ENCODE data around the gene ART1.

ART1 gene

DNA sequence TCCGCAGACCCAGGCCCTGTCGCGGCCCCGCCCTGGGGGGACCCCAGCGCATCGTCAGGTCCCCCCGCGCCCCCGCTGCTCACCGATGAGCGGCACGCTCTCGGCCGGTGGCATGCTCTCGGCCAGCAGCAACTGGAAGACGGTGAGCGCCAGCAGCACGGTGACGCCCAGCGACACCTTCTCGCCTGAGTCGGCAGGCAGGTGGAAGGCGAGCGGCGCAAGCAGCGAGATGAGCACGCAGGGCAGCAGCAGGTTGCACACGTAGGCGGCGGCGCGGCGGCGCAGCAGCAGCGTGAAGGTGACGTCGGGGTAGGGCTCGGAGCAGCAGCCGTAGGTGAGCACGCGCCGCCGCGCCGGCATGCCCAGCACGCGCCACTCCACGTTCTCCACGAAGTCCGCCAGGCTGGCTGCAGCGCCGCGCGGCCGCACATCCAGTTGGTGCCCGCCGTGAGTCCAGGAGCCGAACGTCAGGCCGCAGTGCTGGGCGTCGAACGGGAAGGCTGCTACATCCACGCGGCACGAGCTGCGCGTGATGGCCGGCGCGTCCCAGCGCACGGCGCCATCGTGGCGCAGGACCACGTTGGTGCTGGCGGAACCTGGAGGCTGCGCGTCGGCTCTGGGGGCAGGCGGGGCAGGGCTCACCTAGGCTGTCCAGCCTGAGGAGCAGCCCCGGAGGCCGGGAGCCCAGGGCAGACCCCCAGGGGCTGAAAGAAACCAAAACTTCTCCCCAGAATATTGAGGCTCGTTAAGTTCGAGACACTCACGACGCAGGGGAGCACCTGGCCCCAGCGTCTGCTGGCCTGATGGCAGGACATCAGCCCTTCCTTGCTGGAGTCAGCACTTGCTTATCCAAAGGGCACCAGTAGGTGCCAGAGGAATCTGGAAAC, 22.5 kb downstream of the ART1 start:
- peaks cover 42% of the 10 kb centered on the region for H3K36me3 Mint-ChIP-seq (ENCODE audit: low read depth)
- no peaks in the 10 kb centered on the region for H3K4me1 Mint-ChIP-seq (ENCODE audit: low read depth)
- H3K4me3 Mint-ChIP-seq = no peak overlapping the region
- no peaks in the 10 kb centered on the region for H3K9me3 Mint-ChIP-seq
- no peaks in the 10 kb centered on the region for H3K27me3 Mint-ChIP-seq
- H3K27ac Mint-ChIP-seq = no peak overlapping the region

DNA sequence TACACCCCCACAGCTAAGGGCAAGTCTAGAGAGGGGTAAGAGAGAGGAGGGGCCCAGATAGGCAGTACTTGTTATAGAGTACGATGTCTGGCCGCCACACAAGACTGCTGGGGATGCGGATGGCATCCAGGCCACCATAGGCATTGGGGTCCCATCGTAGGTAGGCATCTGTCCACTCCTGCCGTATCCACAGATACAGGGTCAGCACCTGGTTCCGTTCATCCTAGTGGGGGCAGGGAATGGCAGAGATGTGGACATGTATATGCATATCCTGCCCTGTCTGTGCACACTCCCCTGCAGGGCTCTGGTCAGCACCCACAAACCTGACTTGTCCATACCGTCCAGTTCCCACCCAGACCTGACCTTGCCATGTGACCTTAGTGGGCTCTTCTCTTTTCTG, 24.2 kb downstream of the ART1 start:
- Mint-ChIP-seq H3K9me3 (no peaks in the 10 kb centered on the region), H3K27ac (no peak overlapping the region), H3K4me1 (ENCODE audit: low read depth) (no peaks in the 10 kb centered on the region), H3K36me3 (ENCODE audit: low read depth) (peaks cover 55% of the 10 kb centered on the region), H3K27me3 (no peaks in the 10 kb centered on the region), H3K4me3 (no peak overlapping the region)

DNA sequence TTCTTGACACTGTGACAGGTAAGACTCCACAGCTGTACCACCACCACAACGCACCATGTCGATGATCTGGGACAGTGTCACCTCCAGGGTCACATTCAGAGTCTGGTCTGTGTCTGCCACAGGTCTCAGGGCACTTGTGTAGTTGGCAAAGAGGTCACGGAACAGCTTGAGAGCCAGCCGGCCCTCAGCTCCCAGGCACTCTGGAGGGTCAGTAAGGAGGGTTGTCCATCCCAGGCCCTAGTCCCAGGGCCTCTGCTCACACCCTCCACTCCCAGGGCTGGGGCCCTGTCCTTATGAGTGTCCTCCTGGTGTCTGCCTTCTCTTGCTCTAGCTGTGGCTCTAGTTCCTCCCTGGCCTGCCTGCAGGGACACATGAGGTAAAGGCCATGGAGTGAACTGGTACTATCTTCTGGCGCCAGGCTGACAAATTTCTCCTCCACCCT, 24.8 kb downstream of the ART1 start:
- H3K27ac Mint-ChIP-seq = no peak overlapping the region
- no peaks in the 10 kb centered on the region for H3K27me3 Mint-ChIP-seq
- no peaks in the 10 kb centered on the region for H3K4me1 Mint-ChIP-seq (ENCODE audit: low read depth)
- peaks cover 55% of the 10 kb centered on the region for H3K36me3 Mint-ChIP-seq (ENCODE audit: low read depth)
- no peak overlapping the region for H3K4me3 Mint-ChIP-seq
- no peaks in the 10 kb centered on the region for H3K9me3 Mint-ChIP-seq

DNA sequence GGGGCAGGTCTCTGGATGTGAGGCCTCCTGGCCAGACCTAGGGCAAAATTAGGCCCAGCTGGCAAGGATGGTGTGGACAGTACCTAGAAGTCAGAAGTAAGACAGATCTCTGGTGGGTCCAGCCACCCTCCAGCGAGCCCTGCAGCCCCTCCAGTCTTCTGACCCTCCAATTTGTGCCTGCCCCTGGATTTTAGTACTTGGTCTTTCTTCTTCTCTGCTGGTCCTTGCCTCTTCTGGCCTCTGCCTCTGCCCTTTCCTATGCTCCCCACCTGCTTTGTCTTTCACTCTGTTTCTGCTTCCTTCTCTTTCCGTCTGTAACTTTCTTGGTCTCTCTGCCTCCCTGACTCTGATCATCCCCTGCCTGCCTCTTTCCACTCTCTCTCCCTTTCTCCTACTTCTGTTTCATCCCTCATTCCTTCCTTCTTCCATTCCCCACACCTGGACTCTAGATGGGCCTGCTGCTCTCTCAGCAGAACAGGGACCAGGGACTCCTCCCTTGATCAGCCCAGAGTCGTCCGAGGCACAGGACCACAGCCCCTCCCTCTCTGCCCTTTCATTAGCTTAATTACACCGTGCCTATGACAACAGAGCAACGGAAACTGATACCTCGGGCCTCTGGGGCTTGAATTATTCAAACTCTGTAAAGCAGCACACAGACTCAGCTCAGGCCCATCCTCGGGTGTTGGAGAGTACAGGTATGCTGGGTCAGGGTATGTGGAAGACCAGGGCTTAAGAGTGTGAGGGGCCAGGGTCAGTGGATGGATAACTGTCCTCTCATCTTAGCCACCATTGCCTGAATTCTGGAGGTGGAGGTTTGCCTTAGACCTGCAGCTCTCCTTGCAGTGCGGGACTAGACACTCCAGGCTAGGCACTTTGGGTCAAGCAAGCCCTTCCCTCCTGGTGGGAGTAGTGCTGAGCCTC, 26.7 kb downstream of the ART1 start, which contains the start of gene CHRNA10:
TSS of gene CHRNA10 (minus strand) at position 51 of the 921 bp plus-strand sequence. CDS start 72 bp downstream, outside the sequence.
- Mint-ChIP-seq H3K4me1 (ENCODE audit: low read depth) (no peaks in the 10 kb centered on the region), H3K27ac (peak within 1 kb of the TSS; percentile 47)

DNA sequence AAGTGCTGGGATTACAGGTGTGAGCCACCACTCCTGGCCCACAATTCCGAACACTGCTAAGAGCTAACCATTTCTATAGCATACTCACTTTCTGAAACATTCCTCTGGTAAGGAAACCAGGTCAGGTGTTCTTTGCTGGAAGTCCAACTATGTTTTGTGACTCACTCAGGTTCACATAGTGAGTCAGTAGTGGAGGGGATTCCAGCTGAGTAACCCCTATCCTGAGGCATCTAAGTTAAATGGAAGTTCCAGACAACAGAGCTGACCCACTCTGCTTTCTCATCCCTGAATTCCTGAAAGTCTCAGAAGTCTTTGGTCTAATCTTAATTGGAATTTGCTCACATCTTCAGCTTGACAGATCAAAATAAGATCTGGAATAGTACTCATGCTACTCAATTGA, 29.3 kb downstream of the ART1 start:
- H3K27ac Mint-ChIP-seq = peak overlapping the region; percentile 9
- H3K4me3 Mint-ChIP-seq = no peak overlapping the region
- H3K36me3 Mint-ChIP-seq (ENCODE audit: low read depth) = peaks cover 76% of the 10 kb centered on the region
- no peaks in the 10 kb centered on the region for H3K9me3 Mint-ChIP-seq
- H3K4me1 Mint-ChIP-seq (ENCODE audit: low read depth) = no peaks in the 10 kb centered on the region
- no peaks in the 10 kb centered on the region for H3K27me3 Mint-ChIP-seq

More for the DNA sequence above, 26.7 kb downstream of the ART1 start, which contains the start of gene CHRNA10:
- Mint-ChIP-seq H3K27me3 (no peaks in the 10 kb centered on the region), H3K9me3 (no peaks in the 10 kb centered on the region), H3K4me3 (no peak within 1 kb of the TSS), H3K36me3 (ENCODE audit: low read depth) (peaks cover 58% of the 10 kb centered on the region)

DNA sequence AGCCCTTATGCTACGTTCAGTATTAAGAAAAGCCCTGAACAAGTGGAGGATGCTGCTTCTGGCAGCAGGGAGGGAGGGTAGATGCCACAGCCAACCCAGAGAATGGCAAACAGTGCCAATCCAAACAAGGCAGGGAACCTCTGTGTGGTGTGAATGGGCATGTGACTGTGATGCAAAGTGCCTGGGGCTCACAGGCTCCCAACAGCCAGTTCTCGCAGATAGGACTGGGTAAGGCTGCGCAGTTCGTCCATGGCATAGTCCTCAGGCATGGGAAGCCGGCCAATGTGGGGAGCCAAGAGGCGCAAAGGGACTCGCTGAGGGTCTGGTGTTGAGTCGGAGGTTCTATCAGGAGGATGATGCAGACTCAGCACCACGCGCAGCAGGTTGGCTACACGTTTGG, 31.0 kb downstream of the ART1 start:
- Mint-ChIP-seq H3K27me3 (no peaks in the 10 kb centered on the region), H3K36me3 (ENCODE audit: low read depth) (peaks cover 83% of the 10 kb centered on the region), H3K4me3 (no peak overlapping the region), H3K4me1 (ENCODE audit: low read depth) (no peaks in the 10 kb centered on the region), H3K27ac (no peak overlapping the region), H3K9me3 (no peaks in the 10 kb centered on the region)

DNA sequence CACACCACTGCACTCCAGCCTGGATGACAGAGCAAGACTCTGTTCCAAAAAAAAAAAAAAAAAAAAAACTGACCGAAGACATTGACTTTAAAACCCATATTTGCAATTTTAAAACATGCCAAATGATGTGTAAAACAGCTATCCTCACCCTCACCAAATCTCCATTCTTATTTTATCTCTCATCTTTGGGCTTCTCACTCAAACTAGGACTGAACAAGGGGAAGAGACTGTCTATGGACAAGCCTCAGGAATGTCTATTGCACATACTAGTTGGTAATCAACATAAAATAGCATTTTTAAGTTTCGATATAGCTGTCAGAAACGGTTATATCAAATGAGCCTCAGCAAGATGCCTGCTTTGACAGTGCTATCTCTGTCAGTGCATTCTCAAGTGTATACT, 34.1 kb downstream of the ART1 start:
- no peaks in the 10 kb centered on the region for H3K9me3 Mint-ChIP-seq
- no peaks in the 10 kb centered on the region for H3K4me1 Mint-ChIP-seq (ENCODE audit: low read depth)
- H3K36me3 Mint-ChIP-seq (ENCODE audit: low read depth) = peaks cover 83% of the 10 kb centered on the region
- H3K27me3 Mint-ChIP-seq = no peaks in the 10 kb centered on the region
- no peak overlapping the region for H3K27ac Mint-ChIP-seq
- no peak overlapping the region for H3K4me3 Mint-ChIP-seq

DNA sequence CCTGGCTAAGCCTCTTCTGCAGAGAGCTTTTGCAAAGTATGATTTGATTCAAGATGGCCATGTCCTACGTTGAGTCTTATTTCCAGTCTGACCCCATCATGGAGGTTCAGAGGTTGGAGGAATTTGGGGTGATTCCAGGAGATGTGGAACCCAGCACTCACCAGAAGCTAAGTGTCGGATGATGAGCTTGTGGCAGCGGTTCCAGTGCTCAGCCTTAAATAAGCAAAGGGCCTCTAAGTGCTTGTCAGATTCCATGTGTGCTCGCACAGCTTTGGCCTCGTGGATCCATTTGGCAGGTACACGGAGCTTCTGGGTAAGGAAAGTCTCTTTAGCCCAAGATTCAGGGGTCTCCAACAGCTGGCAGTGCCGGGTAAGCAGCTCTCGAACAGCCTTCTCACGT, 38.1 kb downstream of the ART1 start:
- H3K4me1 Mint-ChIP-seq (ENCODE audit: low read depth) = no peaks in the 10 kb centered on the region
- H3K4me3 Mint-ChIP-seq = no peak overlapping the region
- no peaks in the 10 kb centered on the region for H3K27me3 Mint-ChIP-seq
- H3K9me3 Mint-ChIP-seq = no peaks in the 10 kb centered on the region
- peaks cover 86% of the 10 kb centered on the region for H3K36me3 Mint-ChIP-seq (ENCODE audit: low read depth)
- no peak overlapping the region for H3K27ac Mint-ChIP-seq

DNA sequence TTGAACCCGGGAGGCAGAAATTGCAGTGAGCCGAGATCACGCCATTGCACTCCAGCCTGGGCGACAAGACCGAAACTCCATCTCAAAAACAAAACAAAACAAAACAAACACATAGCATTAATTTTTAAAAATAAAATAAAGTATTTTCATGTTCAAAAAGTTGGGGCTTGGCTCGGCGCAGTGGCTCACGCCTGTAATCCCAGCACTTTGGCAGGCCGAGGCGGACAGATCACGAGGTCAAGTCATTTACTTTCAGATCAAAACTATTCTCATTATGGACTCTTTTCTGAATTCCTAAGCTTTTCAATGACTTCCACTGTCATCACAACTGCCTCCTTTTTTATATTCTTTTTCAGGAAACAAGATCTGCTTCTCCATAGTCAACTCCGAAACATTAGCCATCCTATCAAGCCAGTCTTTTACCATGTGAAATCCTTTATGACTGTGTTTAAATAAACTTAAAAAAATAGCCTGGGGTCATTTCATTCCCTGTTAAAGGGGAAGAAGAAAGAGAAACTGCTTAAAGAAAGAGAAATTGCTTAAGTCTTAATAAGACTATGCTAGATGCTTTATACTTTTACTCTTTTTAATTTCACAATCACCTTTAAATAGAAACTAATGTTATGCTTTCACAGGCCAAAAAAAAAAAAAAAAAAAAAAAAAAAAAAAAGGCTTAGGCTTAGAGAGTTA, 39.3 kb downstream of the ART1 start:
- no peaks in the 10 kb centered on the region for H3K9me3 Mint-ChIP-seq
- no peaks in the 10 kb centered on the region for H3K4me1 Mint-ChIP-seq (ENCODE audit: low read depth)
- no peaks in the 10 kb centered on the region for H3K27me3 Mint-ChIP-seq
- no peak overlapping the region for H3K27ac Mint-ChIP-seq
- no peak overlapping the region for H3K4me3 Mint-ChIP-seq
- peaks cover 77% of the 10 kb centered on the region for H3K36me3 Mint-ChIP-seq (ENCODE audit: low read depth)

DNA sequence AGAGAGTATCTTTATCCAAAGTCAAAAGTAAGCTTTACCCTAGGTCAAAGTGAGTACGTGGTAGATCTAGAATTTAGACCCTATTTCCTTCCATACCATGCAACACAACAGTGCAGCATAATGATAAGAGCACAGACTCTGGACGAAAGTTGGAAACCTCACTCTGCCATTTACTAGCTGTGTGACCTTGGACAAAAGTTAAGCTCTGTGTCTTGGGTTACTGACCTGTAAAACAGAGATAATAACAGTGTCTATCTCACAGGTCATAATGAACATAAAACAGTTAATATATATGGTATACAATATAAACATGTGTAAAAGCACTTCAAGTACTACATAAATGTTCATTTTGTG, 39.9 kb downstream of the ART1 start:
- Mint-ChIP-seq H3K9me3 (no peaks in the 10 kb centered on the region), H3K27ac (no peak overlapping the region), H3K27me3 (no peaks in the 10 kb centered on the region), H3K4me1 (ENCODE audit: low read depth) (no peaks in the 10 kb centered on the region), H3K36me3 (ENCODE audit: low read depth) (peaks cover 73% of the 10 kb centered on the region), H3K4me3 (no peak overlapping the region)

DNA sequence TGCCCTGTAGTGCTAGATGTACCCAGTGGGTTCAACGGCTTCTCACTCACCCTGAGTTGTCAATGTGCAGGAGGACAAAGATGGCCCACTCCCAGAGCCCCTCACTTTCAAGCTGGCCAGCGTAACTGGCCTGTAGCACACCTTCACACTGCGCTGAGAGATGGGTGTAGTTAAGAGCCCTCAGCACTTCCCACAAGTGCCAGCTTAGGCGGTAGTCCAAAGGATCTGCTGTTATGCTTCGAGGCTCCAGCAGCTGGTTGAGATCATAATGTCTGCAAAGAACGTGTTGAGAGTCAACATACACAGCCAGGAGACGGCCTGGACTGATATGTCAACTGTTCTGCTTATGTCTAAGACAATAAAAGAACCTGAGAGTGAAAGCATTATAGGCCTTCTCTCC, 41.0 kb downstream of the ART1 start:
- Mint-ChIP-seq H3K9me3 (no peaks in the 10 kb centered on the region), H3K4me3 (no peak overlapping the region), H3K4me1 (ENCODE audit: low read depth) (no peaks in the 10 kb centered on the region), H3K27me3 (no peaks in the 10 kb centered on the region), H3K36me3 (ENCODE audit: low read depth) (peaks cover 69% of the 10 kb centered on the region), H3K27ac (no peak overlapping the region)

DNA sequence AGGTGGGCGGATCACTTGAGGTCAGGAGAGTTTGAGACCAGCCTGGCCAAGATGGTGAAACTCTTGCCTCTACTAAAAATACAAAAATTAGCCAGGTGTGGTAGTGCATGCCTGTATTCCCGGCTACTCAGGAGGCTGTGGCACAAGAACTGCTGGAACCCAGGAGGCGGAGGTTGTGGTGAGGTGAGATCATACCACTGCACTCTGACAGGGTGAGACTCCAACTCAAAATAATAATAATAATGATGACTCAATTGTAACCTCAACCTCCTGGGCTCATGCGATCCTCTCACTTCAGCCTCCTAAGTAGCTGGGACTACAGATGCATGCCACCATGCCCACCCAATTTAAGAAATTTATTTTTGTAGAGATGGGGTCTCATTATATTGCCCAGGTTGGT, 41.8 kb downstream of the ART1 start:
- no peak overlapping the region for H3K4me3 Mint-ChIP-seq
- H3K9me3 Mint-ChIP-seq = no peaks in the 10 kb centered on the region
- peaks cover 64% of the 10 kb centered on the region for H3K36me3 Mint-ChIP-seq (ENCODE audit: low read depth)
- H3K27me3 Mint-ChIP-seq = no peaks in the 10 kb centered on the region
- no peaks in the 10 kb centered on the region for H3K4me1 Mint-ChIP-seq (ENCODE audit: low read depth)
- no peak overlapping the region for H3K27ac Mint-ChIP-seq

DNA sequence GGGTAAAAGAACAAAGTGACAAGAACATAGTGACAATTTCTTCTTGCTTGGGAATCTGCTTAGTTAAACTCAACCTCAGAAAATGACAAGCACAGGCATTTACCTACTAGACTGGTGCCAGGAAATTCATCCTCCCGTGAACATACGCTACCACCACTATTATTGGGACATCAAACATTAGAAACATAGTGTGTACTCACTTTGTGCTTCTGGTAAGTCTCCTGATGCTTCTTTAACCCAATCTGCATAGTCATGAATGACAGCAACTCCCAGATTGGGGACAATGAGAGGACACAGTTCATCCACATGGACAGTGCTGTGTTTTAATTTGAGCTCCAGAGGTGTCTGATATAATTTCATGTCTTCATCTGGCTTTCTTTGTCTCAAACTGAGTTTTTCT, 55.5 kb downstream of the ART1 start:
- Mint-ChIP-seq H3K36me3 (ENCODE audit: low read depth) (peaks cover 70% of the 10 kb centered on the region), H3K27me3 (no peaks in the 10 kb centered on the region), H3K9me3 (no peaks in the 10 kb centered on the region), H3K4me3 (no peak overlapping the region), H3K4me1 (ENCODE audit: low read depth) (no peaks in the 10 kb centered on the region), H3K27ac (no peak overlapping the region)

DNA sequence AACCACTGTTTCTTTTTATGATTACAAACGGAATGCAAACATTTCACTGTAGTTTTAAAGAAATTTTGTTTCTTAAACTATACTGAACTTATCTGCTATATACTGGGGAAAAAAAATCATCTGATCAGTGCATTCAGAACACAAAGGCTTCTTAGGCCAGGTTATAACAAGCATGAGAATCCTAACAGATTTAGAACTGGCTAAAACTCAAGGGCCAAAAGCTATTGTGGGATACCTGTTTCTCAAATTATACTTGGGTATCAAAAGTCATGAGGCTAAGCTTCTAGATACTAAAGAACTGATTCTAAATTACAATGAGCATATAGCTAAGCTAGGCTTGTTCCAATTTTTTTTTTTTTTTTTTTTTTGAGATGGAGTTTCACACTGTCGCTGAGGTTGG, 56.0 kb downstream of the ART1 start:
- Mint-ChIP-seq H3K4me3 (no peak overlapping the region), H3K27me3 (no peaks in the 10 kb centered on the region), H3K9me3 (no peaks in the 10 kb centered on the region), H3K4me1 (ENCODE audit: low read depth) (no peaks in the 10 kb centered on the region), H3K27ac (peak overlapping the region; percentile 16), H3K36me3 (ENCODE audit: low read depth) (peaks cover 69% of the 10 kb centered on the region)

DNA sequence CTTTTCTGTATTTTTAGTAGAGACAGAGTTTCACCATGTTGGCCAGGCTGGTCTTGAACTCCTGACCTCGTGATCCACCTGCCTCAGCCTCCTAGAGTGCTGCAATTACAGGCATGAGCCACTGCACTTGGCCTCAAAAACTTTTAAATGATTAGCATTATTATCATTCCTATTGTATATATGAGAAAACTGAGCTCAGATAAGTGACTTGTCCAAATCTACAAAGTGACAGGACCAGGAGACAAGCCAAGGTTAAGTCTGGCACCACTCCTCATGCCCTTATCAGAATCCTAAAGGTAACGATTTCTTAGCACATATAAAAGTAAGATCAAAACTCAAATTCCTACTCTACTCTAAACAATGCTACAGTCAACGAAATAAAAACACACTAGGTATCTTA, 58.5 kb downstream of the ART1 start:
- Mint-ChIP-seq H3K27ac (peak overlapping the region; percentile 3), H3K27me3 (no peaks in the 10 kb centered on the region), H3K4me1 (ENCODE audit: low read depth) (no peaks in the 10 kb centered on the region), H3K36me3 (ENCODE audit: low read depth) (peaks cover 76% of the 10 kb centered on the region), H3K4me3 (no peak overlapping the region), H3K9me3 (no peaks in the 10 kb centered on the region)
